GM12801 (cell line): Measurements from ENCODE around the gene STK4.

Source experiments
- TF ChIP-seq, protein P1 (sequence below): IDR thresholded peaks from one replicate; pipeline ENCODE4 v1.5.1; 2011; ENCODE audit warnings: control low read depth; ENCODE audit not compliant: insufficient read length; ENCODE audit errors: extremely low read depth

STK4 gene

DNA sequence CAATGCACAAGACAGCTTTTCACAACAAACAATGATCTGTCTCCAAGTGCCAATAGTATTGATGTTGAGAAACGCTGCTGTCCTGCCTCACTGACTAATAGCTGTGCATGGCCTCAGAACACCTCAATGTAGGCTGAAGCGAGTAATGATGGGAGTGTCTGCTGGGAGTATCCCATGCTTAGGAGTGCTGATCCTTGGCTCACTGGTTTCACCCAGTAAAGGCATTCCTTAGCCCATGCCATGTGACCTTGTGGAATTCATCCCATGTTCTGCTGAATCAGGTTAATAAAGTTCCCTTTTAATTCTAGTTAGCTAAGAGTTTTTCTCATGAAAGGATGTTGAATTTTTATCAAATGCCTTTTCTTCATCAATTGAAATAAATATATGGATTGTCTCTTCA lies 161.8 kb downstream of the STK4 start:
- TF ChIP-seq, protein P1, sequence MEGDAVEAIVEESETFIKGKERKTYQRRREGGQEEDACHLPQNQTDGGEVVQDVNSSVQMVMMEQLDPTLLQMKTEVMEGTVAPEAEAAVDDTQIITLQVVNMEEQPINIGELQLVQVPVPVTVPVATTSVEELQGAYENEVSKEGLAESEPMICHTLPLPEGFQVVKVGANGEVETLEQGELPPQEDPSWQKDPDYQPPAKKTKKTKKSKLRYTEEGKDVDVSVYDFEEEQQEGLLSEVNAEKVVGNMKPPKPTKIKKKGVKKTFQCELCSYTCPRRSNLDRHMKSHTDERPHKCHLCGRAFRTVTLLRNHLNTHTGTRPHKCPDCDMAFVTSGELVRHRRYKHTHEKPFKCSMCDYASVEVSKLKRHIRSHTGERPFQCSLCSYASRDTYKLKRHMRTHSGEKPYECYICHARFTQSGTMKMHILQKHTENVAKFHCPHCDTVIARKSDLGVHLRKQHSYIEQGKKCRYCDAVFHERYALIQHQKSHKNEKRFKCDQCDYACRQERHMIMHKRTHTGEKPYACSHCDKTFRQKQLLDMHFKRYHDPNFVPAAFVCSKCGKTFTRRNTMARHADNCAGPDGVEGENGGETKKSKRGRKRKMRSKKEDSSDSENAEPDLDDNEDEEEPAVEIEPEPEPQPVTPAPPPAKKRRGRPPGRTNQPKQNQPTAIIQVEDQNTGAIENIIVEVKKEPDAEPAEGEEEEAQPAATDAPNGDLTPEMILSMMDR: no peak
